ENCODE results near the gene SAMD15.

DNA sequence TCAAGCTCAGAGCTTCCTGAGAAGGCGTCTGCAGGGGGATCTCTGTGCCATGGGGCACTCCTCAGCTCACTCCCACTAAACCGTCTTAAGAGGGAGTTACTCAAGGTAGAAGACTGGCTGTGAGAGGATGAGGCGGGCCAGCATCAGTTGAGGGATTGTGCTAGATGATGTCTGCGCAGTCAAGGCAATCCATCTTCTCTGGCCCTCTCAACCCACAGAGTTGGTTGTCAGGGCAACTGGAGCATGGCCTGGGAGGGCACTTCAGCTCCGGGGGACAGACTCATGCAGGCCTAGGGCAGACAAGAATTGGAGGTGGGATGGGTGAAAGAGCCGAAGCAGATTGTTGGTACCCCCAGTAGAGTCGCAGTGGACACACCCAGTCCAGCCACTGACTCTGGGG, 47.3 kb upstream of the SAMD15 start:
- TF ChIP-seq, protein P1, sequence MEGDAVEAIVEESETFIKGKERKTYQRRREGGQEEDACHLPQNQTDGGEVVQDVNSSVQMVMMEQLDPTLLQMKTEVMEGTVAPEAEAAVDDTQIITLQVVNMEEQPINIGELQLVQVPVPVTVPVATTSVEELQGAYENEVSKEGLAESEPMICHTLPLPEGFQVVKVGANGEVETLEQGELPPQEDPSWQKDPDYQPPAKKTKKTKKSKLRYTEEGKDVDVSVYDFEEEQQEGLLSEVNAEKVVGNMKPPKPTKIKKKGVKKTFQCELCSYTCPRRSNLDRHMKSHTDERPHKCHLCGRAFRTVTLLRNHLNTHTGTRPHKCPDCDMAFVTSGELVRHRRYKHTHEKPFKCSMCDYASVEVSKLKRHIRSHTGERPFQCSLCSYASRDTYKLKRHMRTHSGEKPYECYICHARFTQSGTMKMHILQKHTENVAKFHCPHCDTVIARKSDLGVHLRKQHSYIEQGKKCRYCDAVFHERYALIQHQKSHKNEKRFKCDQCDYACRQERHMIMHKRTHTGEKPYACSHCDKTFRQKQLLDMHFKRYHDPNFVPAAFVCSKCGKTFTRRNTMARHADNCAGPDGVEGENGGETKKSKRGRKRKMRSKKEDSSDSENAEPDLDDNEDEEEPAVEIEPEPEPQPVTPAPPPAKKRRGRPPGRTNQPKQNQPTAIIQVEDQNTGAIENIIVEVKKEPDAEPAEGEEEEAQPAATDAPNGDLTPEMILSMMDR (IDR thresholded peaks at IDR 0.05; ENCODE audit: low read depth, low read length): no peak
- TF ChIP-seq, protein P2, sequence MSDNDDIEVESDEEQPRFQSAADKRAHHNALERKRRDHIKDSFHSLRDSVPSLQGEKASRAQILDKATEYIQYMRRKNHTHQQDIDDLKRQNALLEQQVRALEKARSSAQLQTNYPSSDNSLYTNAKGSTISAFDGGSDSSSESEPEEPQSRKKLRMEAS (IDR thresholded peaks at IDR 0.05; ENCODE audit: low read depth, low read length): no peak
